Measurements from ENCODE around the gene AMFR. TPM values are rescaled to one million over a fixed set of nuclear protein-coding genes. Genes with fewer than 3 reads are reported as not detected.

AMFR gene
- total RNA-seq, 1 donor from 2014 or later, result 69.9 TPM

DNA sequence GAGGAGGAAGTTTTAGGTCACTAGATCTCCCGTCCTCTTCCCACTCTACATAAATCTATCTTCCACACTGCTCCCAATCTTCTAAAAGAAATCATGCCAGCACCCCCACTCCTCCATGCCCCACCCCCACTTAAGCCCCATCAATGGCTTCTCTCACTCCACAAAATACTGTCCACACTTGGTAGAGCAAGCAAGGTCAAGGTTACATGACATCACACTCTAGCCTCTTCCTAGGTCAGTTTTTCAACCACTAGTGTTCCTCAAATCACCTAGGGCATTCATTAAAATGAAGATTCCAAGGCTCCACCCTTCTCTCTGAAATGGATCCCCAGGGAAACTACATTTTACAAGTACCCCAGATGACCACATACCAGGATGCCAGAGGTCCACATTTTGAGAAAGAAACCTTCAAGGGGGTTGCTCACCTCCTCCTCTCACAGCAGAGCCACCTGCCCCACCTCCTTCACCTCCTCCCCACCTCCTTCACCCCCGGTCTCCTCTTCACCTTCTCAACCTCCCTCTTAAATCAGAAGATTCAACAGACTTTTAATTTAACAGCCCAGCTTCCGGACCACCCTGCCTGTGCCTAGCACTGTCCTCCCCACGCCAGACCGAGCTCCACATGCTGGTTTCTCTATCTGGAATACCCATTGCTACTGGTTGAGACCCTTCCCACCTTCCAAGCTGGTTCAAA, 3.2 kb downstream of the AMFR start:
- Mint-ChIP-seq H3K27me3 (ENCODE audit: unreplicated experiment) (peaks cover 2% of the 10 kb centered on the region), H3K36me3 (ENCODE audit: unreplicated experiment) (no peaks in the 10 kb centered on the region), H3K9me3 (ENCODE audit: unreplicated experiment) (peaks cover 4% of the 10 kb centered on the region), H3K4me1 (ENCODE audit: low read depth, unreplicated experiment) (peaks cover 18% of the 10 kb centered on the region), H3K27ac (ENCODE audit: unreplicated experiment) (no peak overlapping the region), H3K4me3 (ENCODE audit: unreplicated experiment) (no peak overlapping the region)
- TF ChIP-seq, protein P1, sequence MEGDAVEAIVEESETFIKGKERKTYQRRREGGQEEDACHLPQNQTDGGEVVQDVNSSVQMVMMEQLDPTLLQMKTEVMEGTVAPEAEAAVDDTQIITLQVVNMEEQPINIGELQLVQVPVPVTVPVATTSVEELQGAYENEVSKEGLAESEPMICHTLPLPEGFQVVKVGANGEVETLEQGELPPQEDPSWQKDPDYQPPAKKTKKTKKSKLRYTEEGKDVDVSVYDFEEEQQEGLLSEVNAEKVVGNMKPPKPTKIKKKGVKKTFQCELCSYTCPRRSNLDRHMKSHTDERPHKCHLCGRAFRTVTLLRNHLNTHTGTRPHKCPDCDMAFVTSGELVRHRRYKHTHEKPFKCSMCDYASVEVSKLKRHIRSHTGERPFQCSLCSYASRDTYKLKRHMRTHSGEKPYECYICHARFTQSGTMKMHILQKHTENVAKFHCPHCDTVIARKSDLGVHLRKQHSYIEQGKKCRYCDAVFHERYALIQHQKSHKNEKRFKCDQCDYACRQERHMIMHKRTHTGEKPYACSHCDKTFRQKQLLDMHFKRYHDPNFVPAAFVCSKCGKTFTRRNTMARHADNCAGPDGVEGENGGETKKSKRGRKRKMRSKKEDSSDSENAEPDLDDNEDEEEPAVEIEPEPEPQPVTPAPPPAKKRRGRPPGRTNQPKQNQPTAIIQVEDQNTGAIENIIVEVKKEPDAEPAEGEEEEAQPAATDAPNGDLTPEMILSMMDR (IDR thresholded peaks at IDR 0.05; ENCODE audit: partially characterized antibody, unreplicated experiment), result no peak
- no peak for DNase-seq

DNA sequence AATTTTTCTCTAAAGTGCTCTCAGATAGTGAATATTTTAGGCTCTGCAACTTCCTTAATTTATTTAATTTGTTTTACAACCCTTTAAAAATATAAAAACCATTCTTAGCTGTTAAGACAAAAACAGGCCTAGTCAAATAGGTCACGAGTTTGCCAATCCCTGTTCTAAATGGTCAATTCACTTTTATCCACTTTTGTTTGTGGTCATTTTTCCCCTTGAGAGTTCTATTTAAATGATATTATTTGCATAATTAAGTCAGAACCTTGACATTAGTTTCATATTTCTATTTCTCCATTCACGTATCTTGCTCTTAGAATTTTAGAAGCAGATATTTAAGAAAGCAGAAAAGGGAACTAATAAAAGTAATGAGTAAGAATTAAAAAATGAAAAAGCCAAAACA, 4.0 kb downstream of the AMFR start:
- H3K4me1 Mint-ChIP-seq (ENCODE audit: low read depth, unreplicated experiment), result peaks cover 18% of the 10 kb centered on the region
- peaks cover 4% of the 10 kb centered on the region for H3K9me3 Mint-ChIP-seq (ENCODE audit: unreplicated experiment)
- peaks cover 2% of the 10 kb centered on the region for H3K27me3 Mint-ChIP-seq (ENCODE audit: unreplicated experiment)
- H3K4me3 Mint-ChIP-seq (ENCODE audit: unreplicated experiment), result no peak overlapping the region
- no peak overlapping the region for H3K27ac Mint-ChIP-seq (ENCODE audit: unreplicated experiment)
- DNase-seq, result no peak
- TF ChIP-seq, protein P1 (IDR thresholded peaks at IDR 0.05; ENCODE audit: partially characterized antibody, unreplicated experiment), result no peak
- H3K36me3 Mint-ChIP-seq (ENCODE audit: unreplicated experiment), result no peaks in the 10 kb centered on the region

DNA sequence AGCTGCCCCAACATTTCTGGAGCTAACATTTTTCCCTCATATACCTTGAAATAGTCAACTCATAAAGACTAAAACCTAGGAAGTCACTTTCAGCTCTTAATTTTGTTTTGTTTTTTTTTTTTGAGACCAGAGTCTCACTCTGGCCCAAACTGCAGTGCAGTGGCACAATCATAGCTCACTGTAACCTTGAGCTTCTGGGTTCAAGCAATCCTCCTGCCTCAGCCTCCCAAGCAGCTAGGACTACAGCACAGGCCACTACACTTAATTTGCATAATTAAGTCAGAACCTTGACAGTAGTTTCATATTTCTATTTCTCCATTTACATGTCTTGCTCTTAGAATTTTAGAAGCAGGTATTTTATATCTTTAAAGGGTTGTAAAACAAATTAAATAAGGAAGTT, 4.7 kb downstream of the AMFR start:
- TF ChIP-seq, protein P1 (IDR thresholded peaks at IDR 0.05; ENCODE audit: partially characterized antibody, unreplicated experiment), result no peak

DNA sequence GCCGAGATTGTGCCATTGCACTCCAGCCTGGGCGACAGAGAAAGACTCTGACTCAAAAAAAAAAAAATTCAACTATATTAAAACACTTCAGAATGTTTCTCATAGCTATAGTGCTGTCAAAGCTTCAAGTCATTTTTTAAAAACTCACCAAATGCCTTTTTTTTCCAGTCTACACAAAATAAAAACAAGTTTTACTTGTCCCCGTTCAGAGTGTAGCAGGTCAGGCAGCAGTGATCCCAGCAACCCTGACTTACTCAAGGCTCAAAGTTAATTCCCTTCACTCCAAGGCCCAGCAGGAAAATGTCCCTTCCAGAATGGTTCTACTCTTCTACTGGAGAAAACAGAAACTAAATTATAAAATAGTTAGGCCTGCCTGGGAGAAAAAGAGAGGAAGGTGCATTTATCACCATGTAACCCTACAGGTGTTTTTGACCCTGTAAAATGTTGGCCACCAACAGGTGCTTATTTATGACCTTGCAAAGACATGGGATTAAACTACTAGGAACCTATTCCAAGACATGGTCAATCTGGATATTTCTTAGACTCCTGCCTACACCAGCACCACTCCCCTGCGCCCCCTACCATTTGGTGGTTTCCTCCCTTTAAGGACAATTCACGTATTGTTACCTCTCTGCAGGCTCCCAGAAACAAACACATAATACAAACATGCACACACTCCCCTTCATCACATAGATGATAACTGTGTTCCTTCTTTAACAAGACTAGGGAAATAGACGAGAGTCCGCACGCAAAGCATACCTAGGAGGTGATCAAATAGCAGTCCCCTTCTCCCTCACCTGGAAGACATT, 5.4 kb downstream of the AMFR start:
- Mint-ChIP-seq H3K4me3 (ENCODE audit: unreplicated experiment) (no peak overlapping the region), H3K4me1 (ENCODE audit: low read depth, unreplicated experiment) (peaks cover 16% of the 10 kb centered on the region), H3K27me3 (ENCODE audit: unreplicated experiment) (peaks cover 2% of the 10 kb centered on the region), H3K9me3 (ENCODE audit: unreplicated experiment) (peaks cover 4% of the 10 kb centered on the region), H3K27ac (ENCODE audit: unreplicated experiment) (no peak overlapping the region), H3K36me3 (ENCODE audit: unreplicated experiment) (no peaks in the 10 kb centered on the region)
- TF ChIP-seq, protein P1 (IDR thresholded peaks at IDR 0.05; ENCODE audit: partially characterized antibody, unreplicated experiment), result no peak
- DNase-seq, result no peak

More for the DNA sequence above, 4.7 kb downstream of the AMFR start:
- H3K4me3 Mint-ChIP-seq (ENCODE audit: unreplicated experiment), result no peak overlapping the region
- peaks cover 2% of the 10 kb centered on the region for H3K27me3 Mint-ChIP-seq (ENCODE audit: unreplicated experiment)
- peaks cover 4% of the 10 kb centered on the region for H3K9me3 Mint-ChIP-seq (ENCODE audit: unreplicated experiment)
- DNase-seq, result no peak
- peaks cover 15% of the 10 kb centered on the region for H3K4me1 Mint-ChIP-seq (ENCODE audit: low read depth, unreplicated experiment)
- no peak overlapping the region for H3K27ac Mint-ChIP-seq (ENCODE audit: unreplicated experiment)
- no peaks in the 10 kb centered on the region for H3K36me3 Mint-ChIP-seq (ENCODE audit: unreplicated experiment)

DNA sequence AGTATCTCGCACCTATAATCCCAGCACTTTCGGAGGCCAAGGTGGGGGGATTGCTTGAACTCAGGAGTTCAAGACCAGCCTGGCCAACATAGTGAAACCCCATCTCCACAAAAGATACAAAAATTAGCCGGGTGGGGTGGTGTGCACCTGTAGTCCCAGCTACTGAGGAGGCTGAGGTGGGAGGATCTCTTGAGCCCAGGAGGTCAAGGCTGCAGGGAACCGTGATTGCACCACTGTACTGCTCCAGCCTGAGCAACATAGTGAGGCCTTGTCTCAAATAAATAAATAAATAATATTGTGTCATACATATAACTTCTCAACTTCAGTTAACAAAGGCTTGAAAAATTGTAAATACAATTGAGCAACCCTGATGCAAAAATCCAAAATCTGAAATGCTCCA, 8.2 kb downstream of the AMFR start:
- H3K4me3 Mint-ChIP-seq (ENCODE audit: unreplicated experiment), result no peak overlapping the region
- H3K27ac Mint-ChIP-seq (ENCODE audit: unreplicated experiment), result no peak overlapping the region
- H3K36me3 Mint-ChIP-seq (ENCODE audit: unreplicated experiment), result no peaks in the 10 kb centered on the region
- TF ChIP-seq, protein P1 (IDR thresholded peaks at IDR 0.05; ENCODE audit: partially characterized antibody, unreplicated experiment), result no peak
- peaks cover 2% of the 10 kb centered on the region for H3K27me3 Mint-ChIP-seq (ENCODE audit: unreplicated experiment)
- no peak for DNase-seq
- no peaks in the 10 kb centered on the region for H3K9me3 Mint-ChIP-seq (ENCODE audit: unreplicated experiment)
- peaks cover 5% of the 10 kb centered on the region for H3K4me1 Mint-ChIP-seq (ENCODE audit: low read depth, unreplicated experiment)

Measured in glutamatergic neuron (in vitro differentiated cells).